HG02981 (cell line): ENCODE measurements around the gene MFAP5.
"Not testable (repeated sequence)": the region's sequence is repeated elsewhere in the genome, so short reads cannot be mapped to it uniquely, and the experiment has no call there.

Experiments
- ATAC-seq: cut with Tn5 transposase; IDR thresholded peaks from one replicate; pipeline ENCODE4 v1.9.1; 2021; ENCODE audit warnings: mild to moderate bottlenecking, moderate library complexity; ENCODE audit not compliant: unreplicated experiment

MFAP5 gene

GRCh38 chr12:8676651-8677050 lies 14.0 kb upstream of the MFAP5 start:
- no peak for ATAC-seq

- peak; percentile 43 for ATAC-seq
Measured at GRCh38 chr12:8675591-8676036, 13.0 kb upstream of the MFAP5 start.

- no peak for ATAC-seq
Measured at GRCh38 chr12:8672381-8672780, 9.8 kb upstream of the MFAP5 start.

- no peak for ATAC-seq
Measured at GRCh38 chr12:8668441-8668840, 5.8 kb upstream of the MFAP5 start.

GRCh38 chr12:8667270-8667669 lies 4.6 kb upstream of the MFAP5 start:
- ATAC-seq, result no peak

GRCh38 chr12:8665759-8666158 lies 3.1 kb upstream of the MFAP5 start:
- no peak for ATAC-seq

GRCh38 chr12:8664228-8664913 lies 1.7 kb upstream of the MFAP5 start:
- no peak for ATAC-seq

GRCh38 chr12:8661751-8662150 lies 875 bp downstream of the MFAP5 start:
- no peak for ATAC-seq

- ATAC-seq, result no peak
Measured at GRCh38 chr12:8661016-8661415, 1.6 kb downstream of the MFAP5 start.

GRCh38 chr12:8658346-8658745 lies 4.3 kb downstream of the MFAP5 start:
- ATAC-seq, result no peak

- no peak for ATAC-seq
Measured at GRCh38 chr12:8655421-8655820, 7.2 kb downstream of the MFAP5 start.

GRCh38 chr12:8648576-8649205 lies 13.9 kb downstream of the MFAP5 start:
- ATAC-seq, result peak; percentile 85

- no peak for ATAC-seq
Measured at GRCh38 chr12:8647968-8648367, 14.7 kb downstream of the MFAP5 start.

GRCh38 chr12:8644345-8645248 lies 18.0 kb downstream of the MFAP5 start:
- ATAC-seq, result peak; percentile 65

GRCh38 chr12:8642775-8643174 lies 19.9 kb downstream of the MFAP5 start:
- ATAC-seq, result no peak

- ATAC-seq, result no peak
Measured at GRCh38 chr12:8639936-8640335, 22.7 kb downstream of the MFAP5 start.

- ATAC-seq, result no peak
Measured at GRCh38 chr12:8638951-8639350, 23.7 kb downstream of the MFAP5 start.

GRCh38 chr12:8637666-8638065 lies 25.0 kb downstream of the MFAP5 start:
- ATAC-seq, result no peak

GRCh38 chr12:8637244-8637643 lies 25.4 kb downstream of the MFAP5 start:
- no peak for ATAC-seq

GRCh38 chr12:8636581-8636980 lies 26.0 kb downstream of the MFAP5 start:
- ATAC-seq, result no peak

GRCh38 chr12:8636007-8636346 lies 26.6 kb downstream of the MFAP5 start:
- not testable (repeated sequence) for ATAC-seq
